Urothelium cell line (cell line): ENCODE results near the gene PDLIM5.
"Not testable (repeated sequence)": the region's sequence is repeated elsewhere in the genome, so short reads cannot be mapped to it uniquely, and the experiment has no call there.

Source experiments
- DNase-seq: peaks from one replicate; pipeline ENCODE4 v3.0.0; 2011; ENCODE audit warnings: low spot score, mixed read lengths
- FAIRE-seq: peaks from 2 replicates; lab custom pipeline; 2011; peaks lifted over from hg19 to GRCh38; lab: Jason Lieb, UNC

PDLIM5 gene

GRCh38 chr4:94490437-94490836 lies 38.7 kb downstream of the PDLIM5 start:
- DNase-seq (no peak), FAIRE-seq (no peak)

DNA sequence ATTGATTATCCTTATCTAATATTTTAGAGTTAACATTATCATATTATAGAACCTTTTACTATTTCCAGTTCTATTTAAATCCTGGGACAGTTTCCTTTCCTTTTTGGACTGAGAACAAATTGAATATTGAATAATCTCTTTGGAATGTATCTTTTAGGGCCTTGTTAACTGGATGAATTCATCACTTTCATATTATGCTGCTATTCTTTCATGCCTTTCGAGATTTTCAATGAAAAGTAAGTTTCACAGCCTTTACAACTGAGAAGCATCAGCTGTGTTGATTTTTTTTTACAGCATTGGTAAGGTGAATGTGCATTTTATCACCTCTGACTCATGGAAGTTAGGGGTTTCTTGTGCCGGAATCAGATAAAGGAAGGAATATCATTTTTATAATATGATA lies 39.6 kb downstream of the PDLIM5 start:
- FAIRE-seq: no peak
- DNase-seq: no peak

- FAIRE-seq (no peak), DNase-seq (no peak)
Observed at GRCh38 chr4:94495408-94495807, 43.7 kb downstream of the PDLIM5 start.

GRCh38 chr4:94497690-94498089 lies 45.9 kb downstream of the PDLIM5 start:
- no peak for DNase-seq
- no peak for FAIRE-seq

DNA sequence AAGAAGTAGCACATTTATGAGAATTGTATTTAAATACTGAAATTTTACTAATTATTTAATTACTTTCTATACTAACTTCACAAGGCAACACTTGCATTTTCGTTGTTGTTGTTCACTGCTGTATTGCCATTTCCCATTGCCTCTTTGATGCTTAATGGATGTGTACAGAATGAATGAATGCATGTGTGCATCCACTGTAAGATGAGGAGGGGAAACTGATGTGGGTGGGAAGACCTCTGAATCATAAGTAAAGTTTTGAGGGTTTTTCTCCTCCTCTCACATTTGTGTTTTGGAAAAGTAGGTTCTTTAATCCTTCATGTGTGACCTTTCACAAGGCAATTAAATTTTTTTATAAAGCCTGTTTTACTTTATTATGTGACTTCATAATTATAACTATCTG lies 46.8 kb downstream of the PDLIM5 start:
- no peak for DNase-seq
- no peak for FAIRE-seq

- FAIRE-seq (no peak), DNase-seq (no peak)
Observed at GRCh38 chr4:94500685-94501084, 48.9 kb downstream of the PDLIM5 start.

DNA sequence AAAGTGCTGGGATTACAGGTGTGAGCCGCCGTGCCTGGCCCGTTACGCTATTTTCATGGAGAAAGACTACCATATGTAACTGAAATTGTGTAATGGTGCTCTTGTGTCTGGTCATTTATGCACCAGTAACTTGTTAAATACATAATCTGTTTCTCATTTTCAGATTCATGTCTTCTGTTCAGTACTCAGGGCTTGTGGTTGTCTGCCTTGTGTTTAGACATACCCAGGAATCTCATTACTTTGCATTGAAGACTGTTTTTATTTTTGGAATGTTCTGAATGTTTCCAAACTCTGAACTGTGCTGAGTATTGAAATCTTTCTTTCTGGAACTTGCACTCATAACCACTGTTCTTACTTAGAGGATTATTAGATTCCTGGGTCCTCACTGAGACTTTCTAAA lies 52.8 kb downstream of the PDLIM5 start:
- FAIRE-seq: no peak
- DNase-seq: no peak

GRCh38 chr4:94506822-94507221 lies 55.1 kb downstream of the PDLIM5 start:
- DNase-seq: no peak
- no peak for FAIRE-seq

DNA sequence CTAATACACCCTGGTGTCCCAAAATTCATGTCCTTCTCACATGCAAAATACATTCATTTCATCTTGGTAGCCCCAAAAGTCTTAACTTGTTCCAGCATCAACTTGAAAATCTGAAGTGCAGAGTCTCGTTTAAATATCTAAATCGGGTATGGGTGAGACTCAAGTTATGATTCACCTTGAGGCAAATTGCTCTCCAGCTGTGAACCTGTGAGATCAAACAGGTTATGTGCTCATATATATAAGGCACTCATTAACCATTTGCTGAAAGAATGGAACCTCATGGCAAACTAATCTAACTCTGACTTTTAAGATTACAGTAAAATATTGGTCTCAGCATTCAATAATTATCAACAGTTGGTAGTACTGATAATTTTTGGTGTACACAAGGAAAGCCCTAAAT lies 55.5 kb downstream of the PDLIM5 start:
- DNase-seq (no peak), FAIRE-seq (no peak)

- DNase-seq (peak; percentile 25), FAIRE-seq (no peak)
Observed at GRCh38 chr4:94507708-94508107, 56.0 kb downstream of the PDLIM5 start.

GRCh38 chr4:94508296-94508695 lies 56.6 kb downstream of the PDLIM5 start:
- DNase-seq (no peak), FAIRE-seq (no peak)

DNA sequence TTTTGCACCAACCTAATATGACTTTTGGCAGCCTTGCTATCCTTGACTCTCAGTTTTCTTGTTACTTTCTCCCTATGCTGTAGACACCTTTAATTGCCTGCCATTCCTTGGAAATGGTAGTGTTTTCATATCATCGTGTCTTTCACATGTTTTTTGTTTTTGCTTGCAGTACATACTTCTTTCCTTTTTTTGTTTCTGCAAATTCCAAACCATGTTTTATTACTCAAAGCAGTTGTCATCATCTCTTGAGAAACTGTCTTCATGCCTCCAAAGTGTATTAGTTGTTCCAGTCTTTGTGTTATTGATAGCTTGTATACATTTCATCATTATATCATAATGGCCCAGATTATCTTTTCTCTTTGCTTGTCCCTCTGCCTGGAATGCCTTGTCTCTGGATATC lies 57.1 kb downstream of the PDLIM5 start:
- FAIRE-seq (no peak), DNase-seq (no peak)

DNA sequence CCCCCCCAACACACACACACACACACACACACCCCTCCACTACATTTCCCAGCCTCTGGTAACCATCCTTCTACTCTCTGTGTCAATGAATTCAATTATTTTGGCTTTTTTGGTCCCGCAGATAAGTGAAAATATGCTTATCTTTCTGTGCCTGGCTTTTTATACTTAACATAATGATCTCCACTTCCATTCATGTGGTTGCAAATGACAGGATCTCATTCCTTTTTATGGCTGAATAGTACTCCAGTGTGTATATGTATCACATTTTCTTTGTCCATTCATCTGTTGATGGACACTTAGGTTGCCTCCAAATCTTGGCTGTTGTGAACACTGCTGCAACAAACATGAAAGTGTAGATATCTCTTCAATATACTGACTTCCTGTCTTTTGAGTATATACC lies 59.8 kb downstream of the PDLIM5 start:
- FAIRE-seq: no peak
- no peak for DNase-seq

DNA sequence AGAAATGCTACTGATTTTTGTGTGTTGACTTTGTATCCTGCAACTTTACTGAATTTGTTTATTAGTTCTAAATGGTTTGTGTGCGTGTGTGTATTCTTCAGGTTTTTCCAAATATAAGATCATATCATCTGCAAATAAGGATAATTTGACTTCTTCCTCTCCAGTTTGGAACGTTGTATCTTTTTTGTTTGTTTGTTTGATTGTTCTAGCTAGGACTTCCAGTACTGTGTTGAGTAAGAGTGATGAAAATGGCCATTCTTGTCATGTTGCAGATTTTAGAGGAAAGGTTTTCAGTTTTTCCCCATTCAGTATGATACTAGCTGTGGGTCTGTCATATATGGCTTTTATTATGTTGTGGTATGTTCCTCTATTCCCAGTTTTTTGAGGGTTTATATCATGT lies 61.8 kb downstream of the PDLIM5 start:
- not testable (repeated sequence) for FAIRE-seq, DNase-seq

DNA sequence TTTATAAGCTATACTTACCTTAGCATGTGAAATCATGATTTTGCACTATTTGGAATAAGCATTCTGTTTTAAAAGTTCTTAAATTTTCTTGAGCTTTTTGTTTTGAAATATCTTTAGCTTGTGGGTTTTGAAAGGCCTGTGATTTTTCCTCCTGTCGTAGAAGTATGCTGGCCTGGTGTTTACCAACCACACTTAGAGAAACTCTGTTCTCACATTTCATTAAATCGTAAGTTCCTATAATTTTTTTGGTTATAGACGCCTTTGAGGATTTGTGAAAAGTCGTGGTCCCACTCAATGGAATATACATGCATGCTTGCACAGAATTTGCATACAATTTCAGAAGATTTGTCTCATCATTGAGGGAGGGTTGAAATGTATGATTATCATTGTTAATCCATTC lies 63.6 kb downstream of the PDLIM5 start:
- FAIRE-seq: no peak
- DNase-seq: no peak

- FAIRE-seq: no peak
- no peak for DNase-seq
Observed at GRCh38 chr4:94516067-94516466, 64.3 kb downstream of the PDLIM5 start.

DNA sequence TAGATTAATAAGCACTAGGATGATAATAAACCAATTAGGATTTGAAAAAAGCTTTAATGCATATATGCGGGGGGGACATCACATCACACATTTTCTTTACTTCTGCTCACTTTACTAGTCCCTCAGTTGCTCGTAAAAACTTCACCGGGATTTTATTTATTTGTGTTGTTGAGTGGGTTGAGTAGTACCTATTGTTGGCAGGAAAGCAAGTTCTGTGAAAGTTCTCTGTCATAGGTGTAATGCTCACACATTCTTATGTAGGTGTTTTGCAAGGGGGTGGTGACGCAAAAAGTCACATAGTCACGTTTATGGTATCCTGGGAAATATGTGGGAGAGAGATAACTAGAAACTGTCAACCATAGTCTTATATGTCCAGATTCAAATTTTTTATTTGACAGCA lies 65.3 kb downstream of the PDLIM5 start:
- FAIRE-seq: no peak
- no peak for DNase-seq

GRCh38 chr4:94517492-94517891 lies 65.8 kb downstream of the PDLIM5 start:
- DNase-seq: no peak
- no peak for FAIRE-seq

DNA sequence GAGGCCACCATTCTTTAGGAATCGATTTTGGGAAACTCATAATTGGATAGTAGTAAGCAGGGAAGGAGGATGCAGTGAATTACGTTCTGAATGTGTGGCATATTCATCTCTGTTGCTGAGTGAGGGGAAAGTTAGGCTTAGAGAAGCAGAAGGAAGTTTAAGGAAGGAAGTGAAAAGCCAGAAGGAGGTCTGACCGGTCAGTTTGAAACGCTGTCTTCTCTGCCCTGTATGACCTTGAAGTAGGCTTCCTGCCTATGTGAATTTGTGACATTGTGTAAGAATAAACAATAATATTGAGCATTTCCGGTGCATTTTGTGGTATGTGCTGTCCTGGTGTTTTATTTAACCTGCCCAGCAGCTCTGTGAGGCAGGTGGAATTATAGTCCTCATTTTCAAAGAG lies 67.3 kb downstream of the PDLIM5 start:
- DNase-seq: no peak
- no peak for FAIRE-seq

DNA sequence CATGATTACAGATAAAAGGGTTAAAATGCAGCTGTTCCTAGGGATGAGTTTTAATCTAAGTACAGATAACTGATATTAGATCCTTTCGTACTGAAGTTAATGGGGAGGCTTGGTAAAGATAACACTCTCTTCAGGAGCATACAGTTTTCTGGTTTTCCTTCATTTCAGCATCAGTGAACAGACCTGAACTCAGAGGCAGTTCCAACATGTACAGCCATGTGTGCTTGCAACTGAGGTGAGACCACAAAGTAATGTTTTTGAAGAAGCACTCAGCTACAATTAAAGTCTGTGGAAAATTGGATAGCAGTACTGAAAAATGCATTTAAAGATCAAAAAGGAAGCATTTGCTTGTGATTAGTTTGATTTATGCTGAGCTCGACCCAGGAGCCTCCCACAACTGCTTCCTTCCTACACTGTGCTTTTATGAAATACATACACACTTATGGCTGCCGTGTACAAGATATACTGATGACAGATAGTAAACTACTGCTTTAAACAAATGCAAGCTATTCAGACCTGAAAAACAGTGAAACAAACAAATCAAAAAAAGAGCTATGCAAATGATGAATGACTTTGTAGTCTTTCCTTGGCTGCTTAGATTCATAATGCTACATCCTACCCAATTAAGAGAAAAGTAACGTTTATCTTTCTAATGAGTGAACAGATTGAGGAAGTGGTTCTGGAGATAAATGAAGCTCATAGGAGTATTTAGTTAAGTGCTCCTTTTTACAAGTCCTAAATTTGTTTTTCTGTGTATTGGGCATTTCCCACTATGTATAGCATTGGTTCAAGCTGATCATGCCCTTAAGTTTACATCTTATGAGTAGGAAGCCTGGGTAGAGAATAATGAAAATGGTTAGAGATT lies 68.4 kb downstream of the PDLIM5 start:
- no peak for FAIRE-seq

DNA sequence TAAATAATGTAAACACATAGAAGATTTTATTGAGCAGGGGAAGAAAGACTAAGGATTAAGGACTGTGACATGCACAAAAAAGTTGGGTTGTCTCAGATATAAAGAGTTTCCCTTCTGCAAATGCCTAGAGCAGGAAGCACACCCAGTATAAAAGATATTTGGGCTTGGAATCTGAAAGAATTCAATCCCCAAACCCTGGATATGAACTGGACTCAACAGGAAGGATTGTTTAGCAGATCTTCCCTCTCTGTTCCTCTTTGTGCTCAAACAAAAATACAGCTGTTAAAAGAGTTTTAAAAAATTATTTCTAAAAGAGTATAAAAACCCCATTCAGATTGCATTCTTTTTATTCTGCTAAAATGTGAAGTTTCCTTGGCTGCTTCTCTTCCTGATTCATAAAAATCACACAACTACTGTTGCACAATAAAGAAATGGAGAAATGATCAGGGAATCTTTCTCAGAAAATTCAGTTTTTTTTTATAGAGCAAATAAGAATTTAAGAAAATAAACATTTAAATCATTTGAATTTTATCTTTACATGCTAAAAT lies 71.4 kb downstream of the PDLIM5 start:
- no peak for FAIRE-seq

More for the DNA sequence above, 68.4 kb downstream of the PDLIM5 start:
- DNase-seq: no peak

GRCh38 chr4:94523617-94524016 lies 71.9 kb downstream of the PDLIM5 start:
- peak; percentile 38 for DNase-seq
- FAIRE-seq: no peak

More for the DNA sequence above, 71.4 kb downstream of the PDLIM5 start:
- no peak for DNase-seq
